HepG2 (cell line): Measurements from ENCODE around the gene RCAN2.

Source experiments
- EZH2 ChIP-seq: conservative IDR thresholded peaks from 2 replicates; pipeline ENCODE4 v1.6.1; 2012; ENCODE audit warnings: mild to moderate bottlenecking, low read depth, low read length, moderate library complexity
- NCOR1 ChIP-seq: fragments of 200-600 bp; sonication (generic); IDR thresholded peaks from 2 replicates; pipeline ENCODE4 v1.7.0; 2017; ENCODE audit warnings: antibody characterized with exemption, low read length, borderline replicate concordance
- TBX2 ChIP-seq: sonication (generic); formaldehyde crosslinking; IDR thresholded peaks from 2 replicates; pipeline ENCODE4 v1.5.0; 2020; ENCODE audit warnings: missing genetic modification reagents, mild to moderate bottlenecking, borderline replicate concordance
- TF ChIP-seq, protein P1 (sequence below): fragments of 450-650 bp; IDR thresholded peaks from 2 replicates; pipeline ENCODE4 v1.6.1; 2017; ENCODE audit warnings: mild to moderate bottlenecking
- TF ChIP-seq, protein P2 (sequence below): IDR thresholded peaks from 2 replicates; pipeline ENCODE4 v1.6.1; 2012; ENCODE audit warnings: inconsistent platforms
- TF ChIP-seq, protein P3 (sequence below): sonication (generic); formaldehyde crosslinking; conservative IDR thresholded peaks from 2 replicates; pipeline ENCODE4 v1.5.0; 2020; ENCODE audit warnings: missing genetic modification reagents

DNA sequence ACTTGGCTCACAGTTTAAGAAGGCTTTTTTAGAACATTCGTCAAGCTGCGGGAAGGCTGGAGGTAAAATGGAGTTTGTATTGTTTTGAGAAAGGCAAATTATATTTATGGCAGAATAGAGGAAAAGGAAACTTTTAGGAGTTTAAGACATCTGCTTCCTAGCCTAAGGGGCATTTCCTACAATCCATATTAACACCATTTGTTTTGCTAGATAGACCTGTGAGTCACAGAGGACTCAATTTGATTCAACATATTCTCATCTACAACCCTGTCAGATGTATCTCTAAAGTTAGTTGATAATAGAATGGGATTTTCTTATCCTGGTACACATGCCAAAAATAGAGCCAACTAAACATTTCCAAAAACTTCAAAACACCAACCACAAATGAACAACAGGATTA is 35.0 kb downstream of the RCAN2 start:
- TF ChIP-seq NCOR1 (no peak), TBX2 (CRISPR knock-in tag) (no peak), EZH2 (no peak)
- TF ChIP-seq, protein P1, sequence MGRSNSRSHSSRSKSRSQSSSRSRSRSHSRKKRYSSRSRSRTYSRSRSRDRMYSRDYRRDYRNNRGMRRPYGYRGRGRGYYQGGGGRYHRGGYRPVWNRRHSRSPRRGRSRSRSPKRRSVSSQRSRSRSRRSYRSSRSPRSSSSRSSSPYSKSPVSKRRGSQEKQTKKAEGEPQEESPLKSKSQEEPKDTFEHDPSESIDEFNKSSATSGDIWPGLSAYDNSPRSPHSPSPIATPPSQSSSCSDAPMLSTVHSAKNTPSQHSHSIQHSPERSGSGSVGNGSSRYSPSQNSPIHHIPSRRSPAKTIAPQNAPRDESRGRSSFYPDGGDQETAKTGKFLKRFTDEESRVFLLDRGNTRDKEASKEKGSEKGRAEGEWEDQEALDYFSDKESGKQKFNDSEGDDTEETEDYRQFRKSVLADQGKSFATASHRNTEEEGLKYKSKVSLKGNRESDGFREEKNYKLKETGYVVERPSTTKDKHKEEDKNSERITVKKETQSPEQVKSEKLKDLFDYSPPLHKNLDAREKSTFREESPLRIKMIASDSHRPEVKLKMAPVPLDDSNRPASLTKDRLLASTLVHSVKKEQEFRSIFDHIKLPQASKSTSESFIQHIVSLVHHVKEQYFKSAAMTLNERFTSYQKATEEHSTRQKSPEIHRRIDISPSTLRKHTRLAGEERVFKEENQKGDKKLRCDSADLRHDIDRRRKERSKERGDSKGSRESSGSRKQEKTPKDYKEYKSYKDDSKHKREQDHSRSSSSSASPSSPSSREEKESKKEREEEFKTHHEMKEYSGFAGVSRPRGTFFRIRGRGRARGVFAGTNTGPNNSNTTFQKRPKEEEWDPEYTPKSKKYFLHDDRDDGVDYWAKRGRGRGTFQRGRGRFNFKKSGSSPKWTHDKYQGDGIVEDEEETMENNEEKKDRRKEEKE: no peak
- TF ChIP-seq, protein P2, sequence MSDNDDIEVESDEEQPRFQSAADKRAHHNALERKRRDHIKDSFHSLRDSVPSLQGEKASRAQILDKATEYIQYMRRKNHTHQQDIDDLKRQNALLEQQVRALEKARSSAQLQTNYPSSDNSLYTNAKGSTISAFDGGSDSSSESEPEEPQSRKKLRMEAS: no peak
- TF ChIP-seq, protein P3, sequence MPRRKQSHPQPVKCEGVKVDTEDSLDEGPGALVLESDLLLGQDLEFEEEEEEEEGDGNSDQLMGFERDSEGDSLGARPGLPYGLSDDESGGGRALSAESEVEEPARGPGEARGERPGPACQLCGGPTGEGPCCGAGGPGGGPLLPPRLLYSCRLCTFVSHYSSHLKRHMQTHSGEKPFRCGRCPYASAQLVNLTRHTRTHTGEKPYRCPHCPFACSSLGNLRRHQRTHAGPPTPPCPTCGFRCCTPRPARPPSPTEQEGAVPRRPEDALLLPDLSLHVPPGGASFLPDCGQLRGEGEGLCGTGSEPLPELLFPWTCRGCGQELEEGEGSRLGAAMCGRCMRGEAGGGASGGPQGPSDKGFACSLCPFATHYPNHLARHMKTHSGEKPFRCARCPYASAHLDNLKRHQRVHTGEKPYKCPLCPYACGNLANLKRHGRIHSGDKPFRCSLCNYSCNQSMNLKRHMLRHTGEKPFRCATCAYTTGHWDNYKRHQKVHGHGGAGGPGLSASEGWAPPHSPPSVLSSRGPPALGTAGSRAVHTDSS (CRISPR knock-in tag): no peak
